GM21515 (cell line): Measurements from ENCODE around the gene ANKS4B.
"Not testable (repeated sequence)": the region's sequence is repeated elsewhere in the genome, so short reads cannot be mapped to it uniquely, and the experiment has no call there.

Experiments
- ATAC-seq: cut with Tn5 transposase; IDR thresholded peaks from one replicate; pipeline ENCODE4 v1.9.1; 2021; ENCODE audit not compliant: unreplicated experiment

The ANKS4B gene

DNA sequence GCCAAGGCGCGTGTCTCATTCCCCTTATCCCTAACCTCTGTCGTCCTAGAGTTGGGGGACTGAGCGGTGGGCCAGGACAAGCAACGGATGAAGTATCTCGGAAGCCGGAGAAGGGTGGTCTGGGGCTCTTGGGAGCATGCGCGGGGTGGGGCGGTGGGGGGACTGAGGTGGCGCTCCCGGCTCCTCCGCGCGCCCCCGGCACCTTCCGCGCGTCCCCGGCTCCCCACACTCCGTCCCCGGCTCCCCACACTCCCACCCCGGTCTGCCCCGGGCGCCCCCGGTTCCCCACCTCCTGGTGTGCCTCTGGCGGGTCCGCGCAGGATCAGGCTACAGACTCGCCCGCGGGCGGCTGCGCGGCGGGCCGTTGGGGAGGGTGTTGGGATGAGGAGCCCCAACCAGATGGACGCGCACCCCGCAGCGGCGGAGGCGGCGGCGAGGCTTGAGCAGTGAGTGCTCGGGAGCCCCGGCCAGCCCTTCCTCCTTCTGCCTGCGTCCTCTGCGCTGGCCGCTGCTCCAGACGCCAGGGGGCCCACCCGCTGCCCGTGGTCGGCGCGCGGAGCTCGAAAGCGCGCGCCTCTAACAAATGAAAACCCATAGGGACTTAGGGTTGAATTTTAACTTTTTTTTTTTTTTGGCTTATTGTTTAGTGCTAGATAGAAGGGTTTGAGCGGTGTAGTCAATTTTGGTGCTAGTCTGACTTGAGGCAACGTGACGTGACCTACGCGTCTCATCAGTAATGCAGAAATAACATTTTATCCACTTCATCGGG, 50.2 kb downstream of the ANKS4B start:
- no peak for ATAC-seq

GRCh38 chr16:21284414-21284813, 50.9 kb downstream of the ANKS4B start:
- ATAC-seq, result no peak

DNA sequence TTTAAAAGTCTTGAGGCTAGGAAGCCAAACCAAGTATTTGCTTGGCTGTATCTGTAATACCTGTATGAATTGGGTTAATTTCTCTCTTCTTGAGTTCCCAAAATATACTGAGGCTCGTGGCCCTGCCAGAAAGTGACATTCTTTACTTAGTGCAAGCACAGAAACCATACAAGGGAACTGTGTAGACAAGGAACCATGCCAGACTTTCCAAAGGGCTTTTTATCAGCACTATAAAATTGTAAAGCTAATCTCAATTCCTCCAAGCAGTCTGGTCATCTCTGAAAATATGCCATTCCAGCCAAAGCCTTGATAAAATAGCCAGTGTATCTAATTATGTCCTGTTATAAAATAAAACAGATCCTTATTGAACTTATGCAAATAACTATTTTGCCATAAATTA, 51.8 kb downstream of the ANKS4B start:
- no peak for ATAC-seq

- not testable (repeated sequence) for ATAC-seq
Observed at GRCh38 chr16:21289789-21290188, 56.3 kb downstream of the ANKS4B start.

- peak; percentile 54 for ATAC-seq
Observed at GRCh38 chr16:21300309-21301167, 67.0 kb downstream of the ANKS4B start.

DNA sequence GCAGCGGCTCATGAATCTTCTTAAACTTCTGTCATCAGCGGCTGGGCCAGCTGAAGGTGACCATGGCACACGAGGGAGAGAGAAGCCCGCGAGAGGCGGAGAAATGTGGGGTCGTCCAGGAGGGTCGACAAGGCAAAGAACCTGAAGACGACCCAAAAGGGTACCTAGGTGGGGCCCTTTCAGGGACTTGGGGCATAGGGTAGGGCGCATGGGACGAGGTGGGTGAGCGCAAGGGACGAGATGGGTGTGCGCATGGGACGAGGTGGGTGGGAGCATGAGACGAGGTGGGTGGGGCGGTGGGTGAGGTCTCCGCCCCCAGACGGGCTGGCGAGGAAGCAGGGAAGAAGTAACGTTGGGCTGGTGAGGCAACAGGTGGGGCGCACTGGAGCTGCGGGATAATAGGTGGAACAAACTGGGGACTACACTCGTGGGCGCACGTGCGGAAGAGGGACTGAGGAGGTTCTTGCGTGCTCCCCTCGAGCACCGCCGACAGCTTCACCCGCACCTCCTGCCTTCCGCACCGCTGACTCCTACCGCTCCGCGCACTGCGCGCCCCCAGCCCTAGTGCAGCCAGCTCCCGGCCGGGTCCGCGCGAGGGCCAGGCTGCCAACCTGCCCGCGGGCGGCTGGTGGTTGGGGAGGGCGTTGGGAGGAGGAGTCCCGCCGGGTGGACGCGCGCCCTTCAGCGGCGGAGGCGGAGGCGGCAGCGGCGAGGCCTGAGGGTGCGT, 67.8 kb downstream of the ANKS4B start:
- peak; percentile 61 for ATAC-seq

- ATAC-seq, result no peak
Observed at GRCh38 chr16:21301895-21302291, 68.4 kb downstream of the ANKS4B start.

DNA sequence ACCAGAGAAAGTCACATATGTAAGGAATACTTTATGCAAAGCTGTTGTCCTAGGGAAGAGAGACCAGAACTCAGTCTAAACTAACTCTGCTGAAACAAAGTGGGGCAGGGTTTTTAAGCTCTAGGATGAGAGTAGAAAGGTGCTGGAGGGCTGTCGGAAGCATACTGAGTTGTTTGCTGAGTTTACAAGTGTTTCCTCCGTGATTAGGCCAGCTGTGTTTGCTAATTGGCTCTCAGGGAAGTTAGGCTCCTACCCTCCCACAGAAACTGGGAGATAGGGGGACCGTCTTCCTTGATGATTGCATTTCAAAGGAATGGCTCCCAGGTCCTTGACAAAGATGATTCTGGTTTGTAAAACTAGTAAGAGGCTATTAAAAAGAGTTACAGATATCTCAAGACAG, 69.0 kb downstream of the ANKS4B start:
- no peak for ATAC-seq

DNA sequence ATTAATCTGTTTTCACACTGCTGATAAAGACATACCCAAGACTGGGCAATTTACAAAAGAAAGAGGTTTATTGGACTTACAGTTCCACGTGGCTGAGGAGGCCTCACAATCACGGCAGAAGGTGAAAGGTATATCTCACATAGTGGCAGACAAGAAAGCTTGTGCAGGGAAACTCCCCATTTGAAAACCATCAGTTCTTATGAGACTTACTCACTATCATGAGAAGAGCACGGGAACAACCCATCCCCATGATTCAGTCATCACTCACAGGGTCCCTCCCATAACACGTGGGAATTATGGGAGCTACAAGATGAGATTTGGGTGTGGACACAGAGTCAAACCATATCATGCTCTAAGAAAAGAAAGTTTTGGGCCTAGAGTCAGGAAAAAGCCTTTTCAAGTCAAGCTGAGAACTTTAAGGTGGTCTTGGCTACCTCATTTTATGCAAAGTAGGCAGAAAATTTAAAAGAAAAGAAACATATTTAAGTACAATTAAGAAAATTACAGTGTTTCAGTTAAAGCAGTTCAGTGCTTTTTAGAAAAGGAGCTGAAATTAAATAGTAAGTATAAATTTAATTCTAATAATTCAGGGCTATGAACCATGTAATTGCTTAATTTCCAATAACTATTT, 69.5 kb downstream of the ANKS4B start:
- ATAC-seq, result no peak
